ENCODE results near the gene DSG3.

- TF ChIP-seq EP300 (IDR thresholded peaks at IDR 0.05) (no peak), POLR2A (IDR thresholded peaks at IDR 0.05) (no peak), POLR2AphosphoS5 (IDR thresholded peaks at IDR 0.05) (no peak), CTCF (IDR thresholded peaks at IDR 0.05) (no peak)
Observed at GRCh38 chr18:31486165-31486564, 38.6 kb downstream of the DSG3 start.

Data from sigmoid colon (tissue), 4 donors.